NB4 (cell line): ENCODE data around the gene TSPAN11.

Source experiments
- DNase-seq: peaks from one replicate; pipeline ENCODE4 v3.0.0; 2010; ENCODE audit warnings: low read depth
- H3K4me3 ChIP-seq: one replicate; pipeline ENCODE4 v1.5.1; 2011; ENCODE audit warnings: mild to moderate bottlenecking, low read depth, low read length, moderate library complexity
- MYC ChIP-seq: IDR thresholded peaks from 2 replicates; pipeline ENCODE4 v1.6.1; 2011; ENCODE audit warnings: low read depth, low read length
- POLR2A ChIP-seq: IDR thresholded peaks from 2 replicates; pipeline ENCODE4 v1.6.1; 2011; ENCODE audit warnings: mild to moderate bottlenecking; ENCODE audit not compliant: insufficient read length; ENCODE audit errors: extremely low read depth
- TF ChIP-seq, protein P1 (sequence below): IDR thresholded peaks from 2 replicates; pipeline ENCODE4 v1.6.1; 2011; ENCODE audit warnings: low read depth, low read length
- TF ChIP-seq, protein P2 (sequence below): IDR thresholded peaks from one replicate; pipeline ENCODE4 v1.5.1; 2012; ENCODE audit warnings: low read depth, low read length

The TSPAN11 gene

DNA sequence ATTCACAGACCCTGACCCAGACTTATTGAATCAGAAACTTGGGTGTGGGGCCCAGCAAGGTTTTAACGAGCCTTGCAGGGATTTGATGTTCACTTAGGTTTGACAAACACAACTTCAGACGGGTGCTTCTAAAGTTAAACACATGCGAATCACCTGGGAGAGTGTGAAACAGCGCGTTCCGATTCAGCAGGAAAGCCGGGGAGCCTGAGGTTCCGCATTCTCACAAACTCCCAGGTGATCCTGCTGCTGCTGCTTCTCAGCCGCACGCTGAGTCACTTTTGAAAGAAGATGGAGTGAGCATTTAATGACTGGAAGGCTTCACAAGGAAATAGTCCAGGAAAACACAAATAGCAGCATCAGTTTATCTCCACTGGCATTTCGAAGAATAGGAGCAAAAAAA lies 102.9 kb downstream of the TSPAN11 start:
- TF ChIP-seq POLR2A, result no peak
- TF ChIP-seq MYC, result no peak
- TF ChIP-seq, protein P1, sequence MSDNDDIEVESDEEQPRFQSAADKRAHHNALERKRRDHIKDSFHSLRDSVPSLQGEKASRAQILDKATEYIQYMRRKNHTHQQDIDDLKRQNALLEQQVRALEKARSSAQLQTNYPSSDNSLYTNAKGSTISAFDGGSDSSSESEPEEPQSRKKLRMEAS, result no peak
- TF ChIP-seq, protein P2, sequence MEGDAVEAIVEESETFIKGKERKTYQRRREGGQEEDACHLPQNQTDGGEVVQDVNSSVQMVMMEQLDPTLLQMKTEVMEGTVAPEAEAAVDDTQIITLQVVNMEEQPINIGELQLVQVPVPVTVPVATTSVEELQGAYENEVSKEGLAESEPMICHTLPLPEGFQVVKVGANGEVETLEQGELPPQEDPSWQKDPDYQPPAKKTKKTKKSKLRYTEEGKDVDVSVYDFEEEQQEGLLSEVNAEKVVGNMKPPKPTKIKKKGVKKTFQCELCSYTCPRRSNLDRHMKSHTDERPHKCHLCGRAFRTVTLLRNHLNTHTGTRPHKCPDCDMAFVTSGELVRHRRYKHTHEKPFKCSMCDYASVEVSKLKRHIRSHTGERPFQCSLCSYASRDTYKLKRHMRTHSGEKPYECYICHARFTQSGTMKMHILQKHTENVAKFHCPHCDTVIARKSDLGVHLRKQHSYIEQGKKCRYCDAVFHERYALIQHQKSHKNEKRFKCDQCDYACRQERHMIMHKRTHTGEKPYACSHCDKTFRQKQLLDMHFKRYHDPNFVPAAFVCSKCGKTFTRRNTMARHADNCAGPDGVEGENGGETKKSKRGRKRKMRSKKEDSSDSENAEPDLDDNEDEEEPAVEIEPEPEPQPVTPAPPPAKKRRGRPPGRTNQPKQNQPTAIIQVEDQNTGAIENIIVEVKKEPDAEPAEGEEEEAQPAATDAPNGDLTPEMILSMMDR, result no peak
- DNase-seq, result no peak
- H3K4me3 ChIP-seq, result no peak overlapping the region

DNA sequence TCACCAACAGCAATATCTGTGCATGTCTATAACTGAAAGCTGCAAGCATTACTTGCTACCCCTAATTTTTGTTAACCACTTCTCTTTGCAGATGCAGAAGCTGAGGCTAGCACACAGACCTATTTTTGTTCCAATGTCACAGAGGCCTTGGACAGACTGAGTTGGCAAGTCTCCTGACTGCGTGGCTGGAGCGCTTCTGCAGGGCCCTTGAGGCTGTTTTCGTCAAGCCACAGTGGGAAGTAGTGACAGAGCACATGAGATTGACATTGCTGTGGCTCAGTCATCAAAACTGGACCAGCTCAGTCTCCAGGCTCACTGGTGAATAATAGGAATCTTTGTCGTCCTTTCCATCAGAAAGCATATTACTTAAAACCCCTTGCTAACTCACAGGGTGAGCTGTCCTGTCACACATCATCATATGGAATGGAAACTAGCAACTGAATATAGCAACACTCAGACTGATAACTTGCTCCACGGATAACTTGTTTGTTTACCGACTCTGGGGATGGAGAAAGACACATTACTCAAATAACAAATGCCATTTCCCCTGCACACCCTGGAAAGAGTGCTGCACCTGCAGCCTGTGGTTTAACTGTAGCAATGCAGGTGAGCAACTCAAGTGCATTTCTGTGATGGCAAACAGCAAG lies 103.5 kb downstream of the TSPAN11 start:
- no peak for TF ChIP-seq MYC
- TF ChIP-seq, protein P2, result no peak
- TF ChIP-seq, protein P1, result no peak
- no peak for TF ChIP-seq POLR2A
- no peak overlapping the region for H3K4me3 ChIP-seq
- DNase-seq, result no peak

DNA sequence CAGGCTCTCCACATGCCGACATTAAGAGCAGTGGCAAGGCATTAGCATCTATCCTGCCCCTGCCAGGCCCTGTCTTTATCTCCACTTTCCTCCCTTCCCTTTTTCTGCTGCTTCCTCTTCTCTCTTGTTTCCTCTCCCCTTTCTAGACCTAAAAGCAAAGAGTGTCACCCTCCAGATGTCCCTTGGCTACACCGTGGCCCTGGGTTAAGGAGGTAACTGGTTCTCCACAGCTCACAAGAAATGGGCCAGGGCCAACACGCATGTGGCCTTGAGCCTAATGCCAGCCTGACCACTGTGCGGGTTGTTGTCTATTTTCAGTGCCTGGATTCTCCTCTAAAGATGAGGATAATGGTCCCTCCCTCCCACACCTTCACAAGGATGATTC lies 105.4 kb downstream of the TSPAN11 start:
- TF ChIP-seq MYC, result no peak
- TF ChIP-seq, protein P2, result no peak
- TF ChIP-seq, protein P1, result no peak
- no peak for TF ChIP-seq POLR2A
- H3K4me3 ChIP-seq, result no peak overlapping the region
- DNase-seq, result no peak

DNA sequence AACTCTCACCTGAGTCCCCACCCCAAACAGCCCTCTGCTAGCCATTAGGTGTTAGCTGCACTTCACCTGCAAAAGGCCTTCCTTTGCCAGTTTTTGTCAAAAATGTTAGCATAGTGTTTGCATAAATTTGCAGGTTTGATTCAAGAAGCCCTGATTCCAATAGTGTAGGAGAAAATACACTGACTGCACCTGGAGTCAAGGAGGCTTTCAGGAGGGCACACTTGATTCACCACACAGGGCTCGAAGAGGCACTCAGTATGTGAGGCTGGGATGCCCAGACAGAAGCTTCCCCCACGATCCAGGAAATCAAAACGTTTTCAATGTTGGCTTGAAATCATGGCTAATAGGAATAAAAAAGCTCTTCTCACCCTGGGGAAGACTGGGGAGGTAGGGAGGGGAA lies 106.6 kb downstream of the TSPAN11 start:
- no peak for TF ChIP-seq POLR2A
- TF ChIP-seq, protein P2, result no peak
- no peak for TF ChIP-seq MYC
- TF ChIP-seq, protein P1, result no peak
- no peak overlapping the region for H3K4me3 ChIP-seq
- no peak for DNase-seq

DNA sequence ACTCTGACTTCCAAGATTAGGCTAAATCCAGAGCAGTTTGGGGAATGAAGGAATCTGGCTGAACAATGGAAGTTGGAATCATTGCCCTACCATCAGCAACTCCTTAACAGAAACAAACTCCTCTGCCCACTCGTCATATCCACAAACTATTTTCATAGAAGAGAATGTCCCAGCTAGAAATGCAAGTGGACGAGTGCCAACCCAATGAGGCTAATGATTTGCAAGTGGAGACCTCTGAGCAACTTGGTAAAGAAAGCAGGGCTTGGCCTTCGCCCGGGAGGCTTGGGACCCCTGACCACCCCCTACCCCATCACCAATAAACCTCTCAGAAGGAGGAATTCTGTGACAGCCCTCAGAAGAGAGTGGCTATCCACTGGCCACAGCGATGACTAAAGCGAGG lies 107.1 kb downstream of the TSPAN11 start:
- no peak for DNase-seq
- TF ChIP-seq POLR2A, result no peak
- TF ChIP-seq, protein P2, result no peak
- TF ChIP-seq, protein P1, result no peak
- TF ChIP-seq MYC, result no peak
- H3K4me3 ChIP-seq, result no peak overlapping the region

DNA sequence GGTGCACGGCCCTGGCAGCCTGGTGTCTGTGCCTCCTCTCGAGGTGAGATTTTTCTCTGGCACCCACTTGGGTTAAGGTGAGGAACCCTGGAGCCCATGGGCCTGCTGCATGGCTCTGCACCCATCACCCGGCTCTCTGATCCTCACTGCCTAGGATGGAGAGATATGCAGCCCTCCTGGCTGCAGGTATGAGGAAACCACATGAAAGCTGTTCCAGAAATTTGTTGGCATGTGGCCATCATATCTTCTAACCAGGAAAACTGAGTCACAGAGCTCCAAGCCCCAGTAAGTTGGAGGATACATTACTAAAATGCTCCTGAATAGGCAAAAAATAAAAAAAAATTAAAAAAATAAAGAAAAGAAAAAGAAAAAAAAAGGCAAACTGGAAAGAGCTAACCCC lies 107.8 kb downstream of the TSPAN11 start:
- TF ChIP-seq MYC, result no peak
- TF ChIP-seq, protein P2, result no peak
- TF ChIP-seq, protein P1, result no peak
- TF ChIP-seq POLR2A, result no peak
- H3K4me3 ChIP-seq, result no peak overlapping the region
- DNase-seq, result no peak
